NK-92 (cell line): ENCODE results near the gene RHBDD1.
"Not testable (repeated sequence)": the region's sequence is repeated elsewhere in the genome, so short reads cannot be mapped to it uniquely, and the experiment has no call there.

Source experiments
- DNase-seq: peaks from one replicate; lab custom pipeline; 2025; ENCODE audit not compliant: unreplicated experiment; lab: John Stamatoyannopoulos, UW

The RHBDD1 gene

DNA sequence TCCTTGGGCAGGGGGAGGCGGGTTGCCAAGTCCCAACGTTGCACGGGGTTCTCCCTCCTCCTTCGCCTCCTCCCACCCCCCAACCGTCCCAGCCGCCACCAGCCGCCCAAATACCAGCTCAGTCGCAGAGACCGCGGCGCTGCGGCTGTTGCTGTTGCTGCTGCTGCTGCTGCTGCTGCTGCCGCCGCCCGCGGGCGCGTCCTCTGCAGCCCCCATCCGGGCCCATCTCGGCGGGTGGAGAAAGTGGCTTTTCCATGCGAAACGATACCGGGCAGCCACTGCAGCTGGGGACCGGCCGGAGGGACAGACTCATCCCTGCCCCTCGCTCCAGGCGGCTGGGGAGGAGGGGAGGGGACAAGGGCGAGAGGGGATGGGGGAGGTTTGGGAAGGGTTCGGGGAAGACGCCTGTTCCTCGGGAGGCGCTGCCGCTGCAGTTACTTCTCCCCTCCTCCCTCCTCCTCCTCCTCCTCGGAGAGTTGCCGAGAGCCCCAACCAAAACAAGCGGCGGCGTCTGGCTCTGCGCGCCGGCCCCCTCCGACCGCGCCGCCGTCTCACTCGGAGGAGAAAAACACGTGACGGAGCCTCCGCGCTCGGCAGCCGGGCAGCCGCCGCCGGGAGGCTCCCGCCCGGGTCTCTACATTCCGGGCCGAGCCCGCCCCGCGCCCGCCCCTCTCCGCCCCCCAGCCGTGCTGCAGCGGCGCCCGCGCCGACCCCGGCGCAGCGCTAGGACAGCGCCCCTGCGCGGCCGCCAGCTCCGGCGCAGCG is 36.5 kb upstream of the RHBDD1 start, which contains the start of gene IRS1:
IRS1 (minus strand) TSS at position 610 of the 765 bp plus-strand sequence. CDS start 1,082 bp downstream, outside the sequence.
- DNase-seq: no peak

DNA sequence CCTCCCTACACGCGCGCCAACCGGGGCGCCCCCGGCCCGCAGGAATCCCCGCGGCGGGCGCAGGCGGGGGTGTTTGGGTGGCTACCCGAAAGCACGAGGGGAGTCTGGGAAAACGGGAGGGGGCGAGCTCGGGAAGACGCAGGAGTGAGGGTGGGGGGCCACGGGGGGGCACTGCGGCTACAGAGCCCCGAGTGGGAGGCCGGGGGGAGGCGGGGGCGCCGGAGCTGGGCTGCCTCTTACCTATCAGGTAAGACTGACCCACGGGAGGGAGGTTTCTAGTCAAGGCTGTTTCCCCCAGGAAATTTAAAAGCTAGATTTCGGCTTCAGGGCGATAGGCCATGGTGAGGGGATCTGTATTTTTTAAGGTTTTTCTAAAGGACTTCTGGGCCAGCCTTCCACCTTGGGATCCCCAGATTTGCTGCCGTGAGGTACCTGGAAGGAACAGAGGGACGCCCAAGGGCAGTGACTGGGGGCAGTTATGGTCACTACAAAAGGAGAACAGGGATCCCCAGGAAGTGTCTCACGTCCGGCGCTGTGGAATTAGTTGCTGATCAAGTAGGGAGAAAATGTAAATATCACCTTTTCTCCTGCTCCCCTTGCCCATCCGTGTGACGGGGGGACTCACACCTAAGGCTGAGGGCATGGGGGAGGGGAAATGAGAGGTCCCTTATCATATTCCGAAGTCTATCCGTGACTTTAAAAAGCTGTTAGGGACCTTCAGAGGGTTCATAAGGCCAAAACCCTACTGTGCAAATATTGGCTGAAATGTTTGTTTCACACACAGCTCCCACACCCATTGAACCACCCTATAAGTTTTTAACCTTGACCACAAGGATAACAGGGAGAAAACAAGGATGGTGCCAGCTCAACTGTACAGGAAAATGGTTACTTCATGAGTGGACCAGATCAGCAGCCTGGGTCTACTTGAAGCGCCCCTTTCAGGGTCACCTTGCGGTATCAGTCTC is 35.6 kb upstream of the RHBDD1 start:
- no peak for DNase-seq

DNA sequence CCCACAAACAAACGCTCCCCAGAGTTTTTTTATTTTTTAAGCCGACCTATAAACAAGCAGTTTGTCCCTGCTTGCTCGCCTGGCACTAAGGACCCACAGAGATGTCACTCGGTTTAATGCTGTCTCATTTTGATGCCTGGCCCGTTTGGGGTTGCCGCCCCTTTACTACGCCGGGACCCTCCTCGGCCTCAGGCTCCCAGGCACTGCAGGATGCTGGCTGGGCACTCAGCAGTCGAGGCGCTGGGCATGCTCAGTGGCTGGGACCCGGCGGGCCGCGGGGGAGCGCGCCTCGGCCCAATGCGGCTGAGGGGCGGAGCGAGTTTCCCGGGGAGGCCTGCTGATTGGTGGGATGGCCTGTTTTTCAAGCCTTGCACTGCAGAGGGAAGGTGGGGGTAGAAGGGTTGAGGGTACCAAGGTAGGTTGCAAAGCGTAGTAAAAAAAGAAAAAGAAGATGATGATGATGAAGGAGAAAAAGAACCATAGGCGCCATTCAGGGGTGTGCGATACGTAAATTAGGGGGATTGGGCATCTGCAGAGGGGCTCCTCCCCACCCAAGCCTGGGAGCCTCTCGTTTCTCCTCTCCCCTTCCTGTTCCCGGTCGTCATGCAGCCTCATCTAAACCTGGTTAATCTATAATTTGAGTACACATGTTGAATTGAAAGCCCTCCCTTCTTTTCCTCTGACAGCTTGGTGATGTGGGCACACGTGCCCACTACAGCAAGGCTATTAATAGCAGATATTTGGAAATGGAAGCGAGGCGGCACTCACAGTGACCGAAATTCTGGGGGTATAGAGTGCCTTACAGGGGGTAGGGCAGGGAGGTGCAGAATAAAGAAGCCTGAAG is 34.7 kb upstream of the RHBDD1 start:
- DNase-seq: no peak

DNA sequence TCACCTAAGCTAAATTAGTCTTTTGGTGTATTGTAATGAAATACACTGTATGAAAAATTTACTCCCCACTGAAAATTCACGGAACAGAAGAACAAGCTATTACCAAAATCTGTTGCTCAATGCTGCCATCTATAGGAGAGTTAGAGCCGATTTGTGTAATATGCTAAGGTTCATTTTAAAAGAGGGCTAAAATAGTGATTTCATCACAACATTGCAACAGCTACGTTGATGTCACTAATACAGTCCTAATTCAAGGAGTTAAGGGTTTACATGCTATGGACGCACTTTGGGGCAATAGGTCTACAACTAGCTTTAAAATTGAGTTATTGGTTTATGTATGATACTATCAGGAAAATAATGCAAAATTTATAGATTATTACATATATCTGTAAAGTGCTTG is 33.3 kb upstream of the RHBDD1 start:
- no peak for DNase-seq

- DNase-seq: no peak
Measured at GRCh38 chr2:226803410-226803809, 32.4 kb upstream of the RHBDD1 start.

DNA sequence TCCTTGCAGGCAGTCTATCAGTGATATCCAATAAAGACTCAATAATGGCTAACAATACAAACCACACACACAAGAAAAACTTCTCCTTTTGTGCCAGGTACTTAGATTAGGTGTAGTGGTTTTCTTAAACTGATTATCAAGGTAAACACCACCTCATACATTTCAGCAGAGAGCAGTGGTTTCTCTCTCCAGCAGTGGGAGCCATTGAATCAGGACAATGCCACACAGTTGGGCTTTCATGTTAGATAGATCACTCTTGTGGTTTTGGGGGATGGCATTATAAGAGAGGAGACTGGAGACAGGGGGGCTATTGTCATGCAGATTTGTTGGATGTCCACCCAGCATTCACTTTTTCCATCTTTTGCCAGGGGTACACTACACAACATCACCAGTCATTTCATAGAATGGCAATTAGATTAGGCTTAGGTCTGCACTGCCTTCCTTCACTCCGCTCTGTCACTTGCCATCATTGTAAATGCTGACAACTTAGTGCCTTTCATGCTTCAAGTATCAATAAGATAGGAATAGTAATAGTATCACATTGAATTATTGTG is 22.6 kb upstream of the RHBDD1 start:
- DNase-seq: no peak

DNA sequence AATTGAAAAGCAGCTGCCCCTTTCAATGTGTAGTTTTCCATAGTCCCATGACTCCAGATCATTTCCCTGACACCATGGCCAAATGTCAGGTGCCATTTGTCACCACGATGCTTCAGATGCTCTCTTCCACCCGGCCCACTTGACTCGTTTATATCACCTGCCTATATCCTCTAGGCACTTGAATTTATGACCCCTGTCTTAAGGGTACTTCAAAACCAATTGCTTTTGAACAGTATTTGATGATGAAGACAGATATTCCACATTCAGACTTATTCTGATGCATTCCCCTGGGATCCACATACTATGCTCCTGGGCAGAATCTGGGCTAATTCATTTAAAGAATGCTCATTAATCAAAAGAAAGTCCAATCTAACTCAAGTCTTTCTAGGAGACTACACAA is 16.9 kb upstream of the RHBDD1 start:
- DNase-seq: no peak

GRCh38 chr2:226825056-226825455 is 10.8 kb upstream of the RHBDD1 start:
- no peak for DNase-seq

DNA sequence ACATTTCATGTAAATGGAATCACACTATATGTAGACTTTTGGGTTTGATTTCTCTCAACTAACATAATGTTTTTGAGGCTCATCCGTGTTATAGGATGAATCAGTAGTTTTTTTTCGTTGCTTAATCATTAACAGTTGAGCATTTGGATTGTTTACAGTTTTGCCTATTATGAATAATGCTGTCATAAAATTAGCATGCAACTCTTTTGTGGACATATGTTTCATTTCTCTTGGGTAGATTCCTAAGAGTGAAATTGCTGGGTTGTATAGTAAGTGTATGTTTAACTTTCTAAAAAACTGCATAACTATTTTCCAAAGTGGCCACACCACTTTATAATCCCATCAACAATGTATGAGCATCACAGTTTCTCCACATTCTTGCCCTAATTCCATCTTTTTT is 7.7 kb upstream of the RHBDD1 start:
- DNase-seq: no peak

- DNase-seq: no peak
Measured at GRCh38 chr2:226829721-226830631, 5.9 kb upstream of the RHBDD1 start.

DNA sequence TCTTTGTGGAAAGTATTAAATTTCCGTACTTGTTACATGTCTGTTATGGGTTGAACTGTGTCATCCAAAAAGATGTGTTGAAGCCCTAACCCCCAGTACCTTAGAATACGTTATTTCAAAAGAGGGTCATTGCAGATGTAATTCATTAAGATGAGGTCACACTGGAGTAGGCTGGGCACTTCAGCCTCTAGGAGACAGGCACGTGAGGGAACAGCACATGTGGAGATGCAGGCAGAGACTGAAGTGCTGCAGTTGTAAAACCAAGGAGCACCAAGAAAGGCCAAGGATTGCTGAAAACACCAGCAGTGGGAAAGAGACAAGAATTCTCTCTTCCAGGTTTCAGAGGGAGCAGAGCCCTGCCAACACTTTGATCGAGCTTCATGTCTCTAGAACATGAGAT is 4.6 kb upstream of the RHBDD1 start:
- no peak for DNase-seq

DNA sequence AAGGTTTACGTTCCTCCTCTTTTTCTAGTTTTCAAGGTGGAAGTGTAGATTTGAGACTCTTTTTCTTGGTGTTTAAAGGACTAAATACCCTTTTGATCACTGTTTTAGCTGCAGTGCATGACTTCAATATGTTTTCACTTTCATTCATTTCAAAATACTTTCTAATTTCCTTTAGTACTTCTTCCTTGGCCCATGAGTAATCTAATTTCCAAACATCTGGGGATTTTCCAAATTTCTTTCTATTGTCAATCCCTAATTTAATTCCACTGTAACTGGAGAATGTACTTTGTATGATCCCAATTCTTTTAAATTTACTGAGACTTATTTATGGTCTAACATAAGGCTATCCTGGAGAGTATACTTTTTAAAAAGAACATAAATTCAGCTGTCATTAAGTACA is 3.8 kb upstream of the RHBDD1 start:
- no peak for DNase-seq

DNA sequence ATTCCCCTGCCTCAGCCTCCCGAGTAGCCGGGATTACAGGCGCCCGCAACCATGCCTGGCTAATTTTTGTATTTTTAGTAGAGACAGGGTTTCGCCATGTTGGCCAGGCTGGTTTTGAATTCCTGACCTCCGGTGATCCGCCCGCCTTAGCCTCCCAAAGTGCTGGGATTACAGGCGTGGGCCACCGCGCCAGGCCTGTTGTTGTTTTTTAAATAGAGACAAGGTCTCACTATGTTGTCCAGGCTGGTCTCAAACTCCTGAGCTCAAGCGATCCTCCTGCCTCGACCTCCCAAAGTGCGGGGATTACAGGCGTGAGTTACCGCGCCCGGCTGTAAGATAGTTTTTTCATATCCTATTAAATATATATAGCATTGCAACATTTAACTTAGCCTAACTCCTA is 974 bp upstream of the RHBDD1 start:
- DNase-seq: not testable (repeated sequence)

DNA sequence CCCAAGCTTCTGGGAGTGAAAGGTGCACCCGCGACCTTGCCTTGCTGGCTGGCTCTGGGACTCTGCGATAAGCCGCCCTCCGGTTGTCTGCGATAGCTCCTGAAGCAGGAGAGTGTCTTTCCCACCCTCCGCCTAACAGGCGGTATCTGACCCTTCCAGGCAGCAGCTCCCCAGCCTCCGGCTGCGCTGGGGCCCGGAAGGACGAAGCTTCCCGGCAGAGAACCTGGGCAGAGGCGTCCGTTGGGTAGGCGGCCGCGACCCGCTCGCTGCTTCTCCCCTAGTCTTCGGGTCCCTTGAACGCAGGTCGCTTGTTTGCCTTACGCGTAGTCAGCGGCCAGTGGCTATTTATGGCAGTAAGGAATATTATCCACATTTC is 446 bp upstream of the RHBDD1 start:
- no peak for DNase-seq

DNA sequence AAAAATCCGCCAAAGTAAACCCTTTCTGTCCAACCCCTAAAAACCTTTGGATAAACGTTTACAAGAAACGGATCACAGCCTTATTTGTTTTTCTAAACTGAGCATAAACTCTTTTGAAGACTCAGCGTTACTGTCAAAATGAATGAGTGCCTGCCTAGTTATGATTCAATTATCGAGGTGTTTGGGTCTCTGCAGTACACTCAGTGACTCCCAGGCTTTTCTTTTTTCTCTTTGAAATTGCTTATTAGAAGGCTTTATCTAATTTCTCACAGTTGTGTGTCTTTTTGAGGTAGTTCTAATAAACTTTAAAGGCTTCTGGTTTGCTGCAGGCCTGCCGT is 663 bp downstream of the RHBDD1 start:
- no peak for DNase-seq

GRCh38 chr2:226837334-226837733 is 1.5 kb downstream of the RHBDD1 start:
- DNase-seq: no peak

GRCh38 chr2:226837787-226838603 is 2.1 kb downstream of the RHBDD1 start:
- no peak for DNase-seq

DNA sequence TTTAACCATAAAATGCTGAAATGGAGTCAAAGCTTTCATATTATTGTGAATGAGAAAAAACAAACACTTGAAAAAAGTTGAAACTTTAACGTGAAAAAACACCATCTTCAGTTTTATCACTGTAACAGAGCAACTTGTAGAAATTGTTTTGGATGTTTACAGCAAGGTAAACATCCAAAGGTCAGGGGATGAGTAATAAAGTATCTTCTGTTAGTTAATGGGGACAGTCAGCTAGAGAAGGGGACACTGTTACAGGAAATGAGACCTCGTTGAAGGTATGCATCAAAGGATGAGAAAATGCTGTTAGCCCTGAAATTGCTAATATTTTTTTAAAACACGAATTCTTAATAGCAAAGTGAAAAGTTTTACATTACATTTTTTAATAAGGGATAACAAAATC is 2.9 kb downstream of the RHBDD1 start:
- no peak for DNase-seq

GRCh38 chr2:226839161-226839560 is 3.3 kb downstream of the RHBDD1 start:
- no peak for DNase-seq
